Sigmoid colon (tissue), 4 donors: ENCODE results near the gene PRR20G.

Experiments
- EP300 ChIP-seq, 4 donors: sonication (generic); formaldehyde crosslinking; IDR thresholded peaks; one replicate each; pipeline ENCODE4 v1.6.1; 2017; ENCODE audit warnings: antibody characterized with exemption in 4 of 4
- POLR2A ChIP-seq, 2 donors: fragments of 450-650 bp; IDR thresholded peaks; one replicate each; pipeline ENCODE4 v1.6.1; 2016; ENCODE audit warnings: antibody characterized with exemption in 2 of 2, mild to moderate bottlenecking in 2 of 2, moderate library complexity in 2 of 2
- POLR2AphosphoS5 ChIP-seq, 4 donors: sonication (generic); formaldehyde crosslinking; IDR thresholded peaks; one replicate each; pipeline ENCODE4 v1.6.1; 2017; ENCODE audit warnings: antibody characterized with exemption in 4 of 4
- TF ChIP-seq, protein P1 (sequence below), 4 experiments: fragments of 450-650 bp in 3 of 4; fragments of 200-600 bp in 1 of 4; IDR thresholded peaks; one replicate each; pipeline ENCODE4 v1.5.1; 2016 to 2019; ENCODE audit warnings: antibody characterized with exemption in 4 of 4, mild to moderate bottlenecking in 3 of 4, moderate library complexity in 2 of 4

- TF ChIP-seq, protein P1, sequence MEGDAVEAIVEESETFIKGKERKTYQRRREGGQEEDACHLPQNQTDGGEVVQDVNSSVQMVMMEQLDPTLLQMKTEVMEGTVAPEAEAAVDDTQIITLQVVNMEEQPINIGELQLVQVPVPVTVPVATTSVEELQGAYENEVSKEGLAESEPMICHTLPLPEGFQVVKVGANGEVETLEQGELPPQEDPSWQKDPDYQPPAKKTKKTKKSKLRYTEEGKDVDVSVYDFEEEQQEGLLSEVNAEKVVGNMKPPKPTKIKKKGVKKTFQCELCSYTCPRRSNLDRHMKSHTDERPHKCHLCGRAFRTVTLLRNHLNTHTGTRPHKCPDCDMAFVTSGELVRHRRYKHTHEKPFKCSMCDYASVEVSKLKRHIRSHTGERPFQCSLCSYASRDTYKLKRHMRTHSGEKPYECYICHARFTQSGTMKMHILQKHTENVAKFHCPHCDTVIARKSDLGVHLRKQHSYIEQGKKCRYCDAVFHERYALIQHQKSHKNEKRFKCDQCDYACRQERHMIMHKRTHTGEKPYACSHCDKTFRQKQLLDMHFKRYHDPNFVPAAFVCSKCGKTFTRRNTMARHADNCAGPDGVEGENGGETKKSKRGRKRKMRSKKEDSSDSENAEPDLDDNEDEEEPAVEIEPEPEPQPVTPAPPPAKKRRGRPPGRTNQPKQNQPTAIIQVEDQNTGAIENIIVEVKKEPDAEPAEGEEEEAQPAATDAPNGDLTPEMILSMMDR (IDR thresholded peaks at IDR 0.05): no peak
- TF ChIP-seq POLR2AphosphoS5 (IDR thresholded peaks at IDR 0.05) (no peak), POLR2A (IDR thresholded peaks at IDR 0.05) (no peak), EP300 (IDR thresholded peaks at IDR 0.05) (no peak)
Measured at GRCh38 chr3:127254730-127255129, 33.1 kb downstream of the PRR20G start.
